CD4-positive, alpha-beta T cell (primary cell): ENCODE data around the gene GPC6. TPM values are rescaled to one million over a fixed set of nuclear protein-coding genes. Genes with fewer than 3 reads are reported as not detected.
A peak's percentile ranks its signal among the peaks of the same experiment; 100 is the strongest.

Experiments
- ATAC-seq: fragments of 200-7000 bp; cut with Tn5 transposase; one replicate; pipeline ENCODE4 v1.10.0; 2022; ENCODE audit warnings: mild to moderate bottlenecking; ENCODE audit not compliant: poor library complexity
- CTCF ChIA-PET: fragments of 350-600 bp; sonication (Branson Sonifier 250); formaldehyde crosslinking; loops from one replicate; lab custom pipeline; 2021; ENCODE audit warnings: antibody characterized with exemption, inconsistent platforms; lab: Charles Lee
- POLR2A ChIA-PET: fragments of 350-600 bp; sonication (Branson Sonifier 250); formaldehyde crosslinking; loops from one replicate; lab custom pipeline; 2021; ENCODE audit warnings: antibody characterized with exemption, inconsistent platforms; lab: Charles Lee
- DNase-seq, 14 experiments: peaks; one replicate each; pipeline ENCODE4 v3.0.0-alpha.2; 2013 to 2020; ENCODE audit warnings: mixed read lengths in 2 of 14
- H3K27ac ChIP-seq, 2 donors: one replicate each; pipeline versions ENCODE4 v1.5.1 to v1.7.0; 2013; ENCODE audit warnings: low read length in 2 of 2, low read depth in 1 of 2, mild to moderate bottlenecking in 1 of 2
- H3K27me3 ChIP-seq, 2 experiments: 1 replicate in 1 of 2; 2 replicates in 1 of 2; pipeline versions ENCODE4 v1.6.1 to v1.7.0; 2013; ENCODE audit warnings: low read length in 2 of 2, control low read depth in 1 of 2, mild to moderate bottlenecking in 1 of 2, moderate library complexity in 1 of 2; ENCODE audit not compliant: insufficient read depth in 2 of 2, control insufficient read depth in 1 of 2
- H3K36me3 ChIP-seq: one replicate; pipeline ENCODE4 v1.6.1; 2013; ENCODE audit warnings: low read length, control low read depth; ENCODE audit not compliant: insufficient read depth
- H3K4me1 ChIP-seq: one replicate; pipeline ENCODE4 v1.6.1; 2013; ENCODE audit warnings: low read length, control low read depth; ENCODE audit not compliant: insufficient read depth
- H3K4me3 ChIP-seq: one replicate; pipeline ENCODE4 v1.5.1; 2013; ENCODE audit warnings: mild to moderate bottlenecking, low read length, moderate library complexity
- H3K9me3 ChIP-seq, 2 experiments: 1 replicate in 1 of 2; 2 replicates in 1 of 2; pipeline versions ENCODE4 v1.6.1 to v1.7.0; 2013; ENCODE audit warnings: low read length in 2 of 2, mild to moderate bottlenecking in 2 of 2, control low read depth in 1 of 2, moderate library complexity in 1 of 2; ENCODE audit not compliant: control insufficient read depth in 1 of 2, insufficient read depth in 1 of 2
- H3K27ac Mint-ChIP-seq: one replicate; pipeline ENCODE4 v1.8.0; 2020; ENCODE audit warnings: mixed read lengths
- H3K27me3 Mint-ChIP-seq: one replicate; pipeline ENCODE4 v1.8.0; 2021; ENCODE audit warnings: mixed read lengths
- H3K36me3 Mint-ChIP-seq: one replicate; pipeline ENCODE4 v1.8.0; 2021; ENCODE audit warnings: low read depth, mixed read lengths
- H3K4me1 Mint-ChIP-seq: one replicate; pipeline ENCODE4 v1.8.0; 2021; ENCODE audit warnings: low read depth, mixed read lengths
- H3K4me3 Mint-ChIP-seq: one replicate; pipeline ENCODE4 v1.8.0; 2020; ENCODE audit warnings: mild to moderate bottlenecking, mixed read lengths
- H3K9me3 Mint-ChIP-seq: one replicate; pipeline ENCODE4 v1.8.0; 2020; ENCODE audit warnings: mixed read lengths
- intact Hi-C, 2 experiments: fragments of 100-400 bp; cut with DNase I in 1 of 2; cut with micrococcal nuclease in 1 of 2; formaldehyde crosslinking; loops; one replicate each; pipeline versions ENCODE4 v1.15.1 to v1.9.0; 2023 to 2025; cut with DNase I, micrococcal nuclease
- total RNA-seq, 174 experiments: library from RNA in 2 of 174; stranded (reverse) in 2 of 174; gene quantifications; one replicate each; pipeline ENCODE4 v1.2.3 and lab custom pipeline; 2021 to 2026
- TF ChIP-seq, protein P1 (sequence below): fragments of 200-600 bp; IDR thresholded peaks from one replicate; pipeline ENCODE4 v1.8.0; 2022; ENCODE audit warnings: antibody characterized with exemption, mild to moderate bottlenecking

GPC6 gene
- total RNA-seq, 2 experiments from 2014 or later, result not detected

DNA sequence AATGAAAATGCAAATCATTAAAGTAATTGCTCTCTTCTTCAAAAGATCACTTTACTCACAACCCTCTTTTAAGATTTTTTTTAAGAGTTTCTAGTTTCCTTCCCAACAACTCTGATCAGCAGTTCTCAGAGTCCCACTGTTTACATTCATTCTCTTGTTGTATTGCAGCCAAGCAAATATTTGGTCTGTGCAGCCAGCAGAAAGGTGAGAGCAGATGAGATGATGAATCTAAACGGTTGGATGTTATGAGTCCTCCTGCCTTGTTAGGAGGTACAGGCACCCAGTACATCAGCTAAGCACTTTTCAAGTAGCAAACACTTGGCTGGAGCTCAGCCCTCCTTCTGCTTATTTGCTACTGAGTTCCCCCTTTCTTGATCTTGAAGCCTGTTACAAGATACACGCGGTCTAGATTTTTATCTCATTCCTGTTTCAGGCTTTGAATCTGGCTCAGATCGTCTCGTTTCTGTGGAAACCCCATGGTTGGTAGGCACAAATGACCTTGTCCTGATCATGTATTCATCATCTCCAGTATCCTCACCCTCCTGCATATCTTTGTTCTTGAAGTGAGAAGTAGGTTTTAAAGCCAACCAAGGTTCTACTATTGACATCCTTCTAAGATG, 952.1 kb downstream of the GPC6 start:
- ATAC-seq, result no peak
- no peaks in the 10 kb centered on the region for H3K9me3 Mint-ChIP-seq
- intact Hi-C loops, result no loop called here
- Histone ChIP-seq H3K4me1 (peaks cover 3% of the 10 kb centered on the region), H3K27me3 (no peaks in the 10 kb centered on the region), H3K27ac (no peak overlapping the region), H3K36me3 (no peaks in the 10 kb centered on the region), H3K9me3 (no peaks in the 10 kb centered on the region), H3K4me3 (no peak overlapping the region)
- TF ChIP-seq, protein P1, sequence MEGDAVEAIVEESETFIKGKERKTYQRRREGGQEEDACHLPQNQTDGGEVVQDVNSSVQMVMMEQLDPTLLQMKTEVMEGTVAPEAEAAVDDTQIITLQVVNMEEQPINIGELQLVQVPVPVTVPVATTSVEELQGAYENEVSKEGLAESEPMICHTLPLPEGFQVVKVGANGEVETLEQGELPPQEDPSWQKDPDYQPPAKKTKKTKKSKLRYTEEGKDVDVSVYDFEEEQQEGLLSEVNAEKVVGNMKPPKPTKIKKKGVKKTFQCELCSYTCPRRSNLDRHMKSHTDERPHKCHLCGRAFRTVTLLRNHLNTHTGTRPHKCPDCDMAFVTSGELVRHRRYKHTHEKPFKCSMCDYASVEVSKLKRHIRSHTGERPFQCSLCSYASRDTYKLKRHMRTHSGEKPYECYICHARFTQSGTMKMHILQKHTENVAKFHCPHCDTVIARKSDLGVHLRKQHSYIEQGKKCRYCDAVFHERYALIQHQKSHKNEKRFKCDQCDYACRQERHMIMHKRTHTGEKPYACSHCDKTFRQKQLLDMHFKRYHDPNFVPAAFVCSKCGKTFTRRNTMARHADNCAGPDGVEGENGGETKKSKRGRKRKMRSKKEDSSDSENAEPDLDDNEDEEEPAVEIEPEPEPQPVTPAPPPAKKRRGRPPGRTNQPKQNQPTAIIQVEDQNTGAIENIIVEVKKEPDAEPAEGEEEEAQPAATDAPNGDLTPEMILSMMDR, result no peak
- ChIA-PET CTCF (no interaction called here), POLR2A (interaction anchor here (0.6 kb wide), 1 partner anchor 151 kb away, joined by 3 read pairs; no protein-coding TSS in a partner anchor)
- no peak overlapping the region for H3K4me3 Mint-ChIP-seq
- no peaks in the 10 kb centered on the region for H3K36me3 Mint-ChIP-seq
- H3K4me1 Mint-ChIP-seq, result peaks cover 12% of the 10 kb centered on the region
- no peak overlapping the region for H3K27ac Mint-ChIP-seq
- DNase-seq, result no peak
- peaks cover 18% of the 10 kb centered on the region for H3K27me3 Mint-ChIP-seq

DNA sequence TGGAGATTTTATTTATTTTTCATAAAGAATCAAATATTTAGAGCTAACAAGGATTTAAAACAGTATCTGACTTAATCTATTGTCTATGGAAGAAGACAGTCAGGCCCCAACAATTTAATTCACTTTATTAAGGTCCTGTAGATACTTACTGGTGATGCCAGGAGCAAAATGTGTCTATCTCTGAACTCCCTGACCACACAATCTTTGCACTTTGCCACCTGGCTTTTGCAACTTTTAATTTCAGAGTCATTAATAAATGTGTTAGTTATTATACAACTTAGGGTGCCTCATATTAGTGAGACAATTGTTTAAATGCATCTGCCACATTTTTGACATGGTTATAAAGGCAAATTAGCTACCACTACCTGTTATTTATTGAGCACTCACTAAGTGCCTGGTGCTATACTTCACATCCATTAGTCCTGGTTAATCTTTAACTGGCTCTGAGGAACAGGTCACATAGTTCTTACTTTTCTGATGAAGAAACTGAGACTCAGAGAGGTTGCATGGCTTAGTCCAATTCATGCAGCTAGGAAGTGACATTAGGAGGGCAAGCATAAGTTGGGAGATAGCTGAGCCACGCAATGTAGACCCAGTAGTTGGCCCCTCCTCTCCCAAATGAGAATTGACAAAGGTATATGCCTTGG, 955.0 kb downstream of the GPC6 start:
- Mint-ChIP-seq H3K27me3 (peaks cover 16% of the 10 kb centered on the region), H3K36me3 (no peaks in the 10 kb centered on the region), H3K4me3 (no peak overlapping the region), H3K4me1 (peaks cover 12% of the 10 kb centered on the region), H3K9me3 (no peaks in the 10 kb centered on the region), H3K27ac (no peak overlapping the region)
- ChIA-PET POLR2A (no interaction called here), CTCF (no interaction called here)
- intact Hi-C loops, result no loop called here
- TF ChIP-seq, protein P1, result no peak
- DNase-seq, result no peak
- no peaks in the 10 kb centered on the region for H3K27me3 ChIP-seq
- no peak overlapping the region for H3K4me3 ChIP-seq
- ATAC-seq, result no peak
- H3K36me3 ChIP-seq, result no peaks in the 10 kb centered on the region
- H3K4me1 ChIP-seq, result peaks cover 3% of the 10 kb centered on the region
- H3K27ac ChIP-seq, result no peak overlapping the region
- no peaks in the 10 kb centered on the region for H3K9me3 ChIP-seq

DNA sequence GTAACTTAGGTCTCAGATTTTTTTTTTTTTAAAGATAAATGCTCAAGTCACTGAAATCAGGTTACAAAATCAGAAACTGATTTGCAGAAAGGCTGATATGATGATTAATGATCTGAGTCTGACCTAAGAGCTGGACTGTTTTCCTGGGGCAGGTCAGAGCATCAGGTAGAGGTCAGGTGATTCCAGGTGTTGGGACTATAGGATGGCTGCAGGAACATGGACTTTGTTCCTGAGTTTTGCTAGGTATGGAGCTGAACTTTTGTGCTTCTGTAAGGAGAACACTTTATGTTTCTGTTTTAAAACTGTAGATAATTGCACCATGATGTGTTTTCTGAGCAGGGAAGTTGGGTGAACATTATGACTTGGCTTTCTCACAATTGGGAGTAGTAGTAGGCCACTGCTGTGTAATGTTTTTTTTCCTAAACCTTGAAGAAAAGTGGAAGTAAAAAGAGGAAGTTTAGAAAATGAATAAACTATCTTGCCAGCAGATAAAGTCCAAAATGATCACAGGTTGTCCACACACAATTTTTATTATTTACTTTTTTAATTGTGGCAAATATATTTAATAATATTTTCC, 955.7 kb downstream of the GPC6 start:
- POLR2A ChIA-PET, result no interaction called here
- H3K27ac Mint-ChIP-seq, result no peak overlapping the region
- H3K4me3 ChIP-seq, result no peak overlapping the region
- peak in 1 of 14 experiments; percentile 5 for DNase-seq
- H3K27ac ChIP-seq, result no peak overlapping the region
- intact Hi-C loops, result no loop called here
- no peak for ATAC-seq
- peaks cover 12% of the 10 kb centered on the region for H3K4me1 Mint-ChIP-seq
- H3K36me3 Mint-ChIP-seq, result no peaks in the 10 kb centered on the region
- H3K27me3 ChIP-seq, result no peaks in the 10 kb centered on the region
- TF ChIP-seq, protein P1, result no peak
- peaks cover 16% of the 10 kb centered on the region for H3K27me3 Mint-ChIP-seq
- H3K4me3 Mint-ChIP-seq, result no peak overlapping the region
- H3K9me3 Mint-ChIP-seq, result no peaks in the 10 kb centered on the region
- peaks cover 3% of the 10 kb centered on the region for H3K4me1 ChIP-seq
- no peaks in the 10 kb centered on the region for H3K36me3 ChIP-seq
- CTCF ChIA-PET, result no interaction called here
- no peaks in the 10 kb centered on the region for H3K9me3 ChIP-seq
